ENCODE measurements around the gene CDC42. TPM values are rescaled to one million over a fixed set of nuclear protein-coding genes. Genes with fewer than 3 reads are reported as not detected.

CDC42 gene
- total RNA-seq, 2 donors from 2014 or later: 39.9 to 72.1 TPM

- no peaks in the 10 kb centered on the region for H3K27me3 ChIP-seq
- WGBS, 2 donors: 72 to 83% methylated on average over 6 of the region's 6 CpGs
Measured at GRCh38 chr1:22127248-22127647, 74.7 kb downstream of the CDC42 start.

GRCh38 chr1:22127731-22128130 is 75.2 kb downstream of the CDC42 start:
- DNase-seq (no peak), ATAC-seq (no peak)
- Histone ChIP-seq H3K4me3 (no peak overlapping the region), H3K27ac (no peak overlapping the region), H3K36me3 (replicated peaks in 1 of 2; ENCODE audit: insufficient read depth in 1 of 2, low read depth in 2 of 2) (no peaks in the 10 kb centered on the region), H3K27me3 (no peaks in the 10 kb centered on the region), H3K9me3 (no peaks in the 10 kb centered on the region), H3K4me1 (peaks cover 8% of the 10 kb centered on the region)
- intact Hi-C loops (cut with DNase I): no loop called here
- 76 to 88% methylated on average over 3 of the region's 3 CpGs for WGBS, 2 donors
- no peak for TF ChIP-seq POLR2A (IDR thresholded peaks at IDR 0.05)
- TF ChIP-seq CTCF (IDR thresholded peaks at IDR 0.05): no peak

More at GRCh38 chr1:22127248-22127647, 74.7 kb downstream of the CDC42 start:
- Histone ChIP-seq H3K9me3 (no peaks in the 10 kb centered on the region), H3K4me3 (no peak overlapping the region), H3K27ac (no peak overlapping the region), H3K4me1 (peaks cover 6% of the 10 kb centered on the region), H3K36me3 (replicated peaks in 1 of 2; ENCODE audit: insufficient read depth in 1 of 2, low read depth in 2 of 2) (no peaks in the 10 kb centered on the region)
- intact Hi-C loops (cut with DNase I): no loop called here
- TF ChIP-seq POLR2A (IDR thresholded peaks at IDR 0.05): no peak
- no peak for TF ChIP-seq CTCF (IDR thresholded peaks at IDR 0.05)
- no peak for ATAC-seq
- DNase-seq: no peak

- ATAC-seq (no peak), DNase-seq (no peak)
- H3K4me1 ChIP-seq: peaks cover 8% of the 10 kb centered on the region
- H3K36me3 ChIP-seq (replicated peaks in 1 of 2; ENCODE audit: insufficient read depth in 1 of 2, low read depth in 2 of 2): no peaks in the 10 kb centered on the region
- WGBS, 2 donors: 77 to 86% methylated on average over 12 of the region's 12 CpGs
- intact Hi-C loops (cut with DNase I): no loop called here
- H3K9me3 ChIP-seq: no peaks in the 10 kb centered on the region
- H3K4me3 ChIP-seq: no peak overlapping the region
- no peak overlapping the region for H3K27ac ChIP-seq
- H3K27me3 ChIP-seq: no peaks in the 10 kb centered on the region
- no peak for TF ChIP-seq CTCF (IDR thresholded peaks at IDR 0.05)
- TF ChIP-seq POLR2A (IDR thresholded peaks at IDR 0.05): no peak
Measured at GRCh38 chr1:22128392-22128791, 75.9 kb downstream of the CDC42 start.

DNA sequence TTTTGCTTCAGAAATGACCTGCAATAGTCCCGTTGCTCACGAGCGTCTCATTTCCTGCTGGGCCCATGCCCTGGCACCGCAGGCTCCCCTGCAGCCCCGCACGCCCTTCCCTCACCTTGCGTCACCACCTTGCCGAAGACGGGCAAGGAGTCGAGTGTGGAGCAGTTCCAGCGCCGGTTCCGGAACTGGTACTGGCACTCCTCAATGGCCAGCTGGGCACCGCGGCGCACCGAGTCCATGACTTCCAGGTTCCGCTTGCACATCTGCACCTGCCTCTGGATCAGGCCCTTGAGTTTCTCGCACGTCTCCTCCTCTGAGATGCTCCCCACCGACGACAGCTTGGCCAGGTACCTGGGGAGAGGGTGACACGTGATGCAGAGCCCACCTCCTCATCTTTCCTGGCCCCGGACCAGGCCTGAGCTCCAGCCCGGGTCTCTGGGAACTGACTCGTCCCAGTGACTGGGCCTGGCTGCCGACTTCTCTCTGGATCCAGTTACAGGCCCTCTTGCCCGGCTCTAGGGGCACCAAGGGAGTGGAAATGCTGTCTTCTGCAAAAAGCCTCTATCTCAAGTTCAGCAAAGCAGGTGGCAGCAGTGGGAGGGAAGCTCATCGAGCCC is 77.1 kb downstream of the CDC42 start:
- no peaks in the 10 kb centered on the region for H3K9me3 ChIP-seq
- DNase-seq (no peak), ATAC-seq (no peak)
- H3K27me3 ChIP-seq: no peaks in the 10 kb centered on the region
- WGBS, 2 donors: 90 to 93% methylated on average over 25 to 27 of the region's 29 CpGs
- intact Hi-C loops (cut with DNase I): loop anchor here (10.0 kb wide), 1 partner anchor 285 kb away; no protein-coding TSS in a partner anchor
- no peak overlapping the region for H3K27ac ChIP-seq
- TF ChIP-seq POLR2A (IDR thresholded peaks at IDR 0.05) (no peak), CTCF (IDR thresholded peaks at IDR 0.05) (no peak)
- peaks cover 8% of the 10 kb centered on the region for H3K4me1 ChIP-seq
- no peaks in the 10 kb centered on the region for H3K36me3 ChIP-seq (replicated peaks in 1 of 2; ENCODE audit: insufficient read depth in 1 of 2, low read depth in 2 of 2)
- H3K4me3 ChIP-seq: no peak overlapping the region

- Histone ChIP-seq H3K27ac (no peak overlapping the region), H3K36me3 (replicated peaks in 1 of 2; ENCODE audit: insufficient read depth in 1 of 2, low read depth in 2 of 2) (no peaks in the 10 kb centered on the region), H3K9me3 (no peaks in the 10 kb centered on the region), H3K27me3 (no peaks in the 10 kb centered on the region), H3K4me1 (peaks cover 8% of the 10 kb centered on the region), H3K4me3 (no peak overlapping the region)
- intact Hi-C loops (cut with DNase I): loop anchor here (10.0 kb wide), 1 partner anchor 284 kb away; no protein-coding TSS in a partner anchor
- ATAC-seq (no peak), DNase-seq (no peak)
- 86 to 94% methylated on average over 3 to 4 of the region's 4 CpGs for WGBS, 2 donors
- no peak for TF ChIP-seq POLR2A (IDR thresholded peaks at IDR 0.05)
- no peak for TF ChIP-seq CTCF (IDR thresholded peaks at IDR 0.05)
Measured at GRCh38 chr1:22131062-22131461, 78.6 kb downstream of the CDC42 start.
